ENCODE measurements around the gene NANOS3.
A peak's percentile ranks its signal among the peaks of the same experiment; 100 is the strongest.

Gene NANOS3

DNA sequence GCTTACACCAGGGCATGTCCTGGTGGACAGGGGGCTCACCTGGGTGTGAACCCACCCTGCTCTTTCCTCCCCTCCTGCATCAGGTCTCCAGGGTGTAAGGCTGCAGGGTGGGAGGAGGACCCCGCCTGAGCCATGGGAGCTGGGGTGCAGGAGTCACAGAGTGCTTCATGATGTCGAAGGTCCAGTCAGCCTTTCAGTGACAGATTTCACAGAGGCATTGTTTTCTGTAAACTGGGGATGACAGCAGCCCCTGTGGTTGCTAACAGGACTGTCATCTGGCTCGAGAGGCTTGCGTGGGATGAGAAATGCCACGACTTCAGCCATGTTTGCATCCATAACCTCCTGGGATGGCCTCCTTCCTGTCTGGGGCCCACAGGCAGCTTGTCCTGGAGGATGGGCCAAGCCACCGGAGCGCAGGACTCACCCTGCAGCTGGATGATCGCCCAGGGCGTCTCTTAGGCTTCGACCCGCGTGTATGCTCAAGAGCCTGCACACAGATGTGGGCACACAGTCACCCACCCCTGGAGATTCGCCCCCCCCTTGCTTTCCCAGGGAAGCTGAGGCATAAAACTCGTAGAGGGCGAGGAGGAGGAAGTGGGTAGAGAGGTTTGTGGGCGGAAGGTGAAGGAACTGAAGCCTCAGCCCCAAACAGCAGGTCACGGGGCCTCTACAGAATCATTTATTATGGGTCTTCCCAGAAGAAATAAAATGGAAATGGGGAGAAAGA lies 4.9 kb downstream of the NANOS3 start:
- Histone ChIP-seq H2BK12ac (ENCODE audit: low read length) (peak overlapping the region; percentile 63), H3K9me3 (replicated peaks in 1 of 2; ENCODE audit: control insufficient read depth in 2 of 2, insufficient read depth in 1 of 2, low read depth in 1 of 2, low read length in 2 of 2) (no peaks in the 10 kb centered on the region), H2BK120ac (ENCODE audit: low read depth, low read length) (no peak overlapping the region), H3K14ac (ENCODE audit: low read length) (no peak overlapping the region), H3K4me2 (ENCODE audit: insufficient read depth, low read length, poor library complexity, severe bottlenecking) (no peak overlapping the region), H4K91ac (ENCODE audit: low read depth, low read length, poor library complexity) (peak overlapping the region; percentile 92), H2BK5ac (ENCODE audit: low read length) (no peak overlapping the region), H3K4ac (ENCODE audit: low read length) (no peak overlapping the region), H2AK5ac (ENCODE audit: low read depth, low read length) (peak overlapping the region; percentile 10), H3K27me3 (ENCODE audit: control insufficient read depth in 3 of 3, insufficient read depth in 3 of 3, low read depth in 1 of 3, low read length in 3 of 3) (no peaks in the 10 kb centered on the region), H2BK15ac (ENCODE audit: low read length) (peak overlapping the region; percentile 68), H3K27ac (replicated peaks; ENCODE audit: low read length) (no peak overlapping the region), H3K36me3 (replicated peaks in 1 of 2; ENCODE audit: control insufficient read depth in 2 of 2, insufficient read depth in 2 of 2, low read length in 2 of 2) (no peaks in the 10 kb centered on the region), H3K4me1 (ENCODE audit: control insufficient read depth in 2 of 2, insufficient read depth in 1 of 2, low read depth in 1 of 2, low read length in 2 of 2) (peaks cover 17 to 23% of the 10 kb centered on the region in 2 donors), H4K8ac (ENCODE audit: low read depth, low read length) (no peak overlapping the region), H3K4me3 (ENCODE audit: low read length in 2 of 2) (no peak overlapping the region), H2AFZ (ENCODE audit: low read length) (peak overlapping the region; percentile 82), H3K9ac (ENCODE audit: low read depth, low read length, poor library complexity) (peak overlapping the region; percentile 78), H3K23ac (ENCODE audit: low read depth, low read length, poor library complexity) (no peak overlapping the region), H3K18ac (ENCODE audit: low read length) (peak overlapping the region; percentile 96), H3K79me1 (ENCODE audit: low read depth, low read length) (no peaks in the 10 kb centered on the region)
- no peak for DNase-seq (ENCODE audit: low spot score)
- no CpG with 5 or more reads among the region's 17 CpGs for WGBS, 2 donors (ENCODE audit: extremely low coverage in 2 of 2, insufficient read length in 2 of 2, insufficient replicate concordance in 1 of 2)

GRCh38 chr19:13882419-13882795 lies 5.5 kb downstream of the NANOS3 start:
- WGBS, 2 donors (ENCODE audit: extremely low coverage in 2 of 2, insufficient read length in 2 of 2, insufficient replicate concordance in 1 of 2) = no CpG with 5 or more reads among the region's 5 CpGs
- H3K4me1 ChIP-seq (ENCODE audit: control insufficient read depth in 2 of 2, insufficient read depth in 1 of 2, low read depth in 1 of 2, low read length in 2 of 2) = peaks cover 17 to 23% of the 10 kb centered on the region in 2 donors
- H2BK120ac ChIP-seq (ENCODE audit: low read depth, low read length) = no peak overlapping the region
- H2BK12ac ChIP-seq (ENCODE audit: low read length) = peak overlapping the region; percentile 80
- H3K23ac ChIP-seq (ENCODE audit: low read depth, low read length, poor library complexity) = no peak overlapping the region
- H3K27ac ChIP-seq (replicated peaks; ENCODE audit: low read length) = no peak overlapping the region
- peak overlapping the region; percentile 77 for H2BK15ac ChIP-seq (ENCODE audit: low read length)
- no peak overlapping the region for H4K91ac ChIP-seq (ENCODE audit: low read depth, low read length, poor library complexity)
- no peaks in the 10 kb centered on the region for H3K36me3 ChIP-seq (replicated peaks in 1 of 2; ENCODE audit: control insufficient read depth in 2 of 2, insufficient read depth in 2 of 2, low read length in 2 of 2)
- no peak overlapping the region for H3K4me2 ChIP-seq (ENCODE audit: insufficient read depth, low read length, poor library complexity, severe bottlenecking)
- H2AK5ac ChIP-seq (ENCODE audit: low read depth, low read length) = peak overlapping the region; percentile 10
- no peak overlapping the region for H3K18ac ChIP-seq (ENCODE audit: low read length)
- no peak overlapping the region for H3K14ac ChIP-seq (ENCODE audit: low read length)
- no peaks in the 10 kb centered on the region for H3K9me3 ChIP-seq (replicated peaks in 1 of 2; ENCODE audit: control insufficient read depth in 2 of 2, insufficient read depth in 1 of 2, low read depth in 1 of 2, low read length in 2 of 2)
- no peak overlapping the region for H3K4me3 ChIP-seq (ENCODE audit: low read length in 2 of 2)
- DNase-seq (ENCODE audit: low spot score) = no peak
- no peak overlapping the region for H3K9ac ChIP-seq (ENCODE audit: low read depth, low read length, poor library complexity)
- H3K4ac ChIP-seq (ENCODE audit: low read length) = no peak overlapping the region
- H2BK5ac ChIP-seq (ENCODE audit: low read length) = no peak overlapping the region
- no peak overlapping the region for H2AFZ ChIP-seq (ENCODE audit: low read length)
- H3K79me1 ChIP-seq (ENCODE audit: low read depth, low read length) = no peaks in the 10 kb centered on the region
- no peaks in the 10 kb centered on the region for H3K27me3 ChIP-seq (ENCODE audit: control insufficient read depth in 3 of 3, insufficient read depth in 3 of 3, low read depth in 1 of 3, low read length in 3 of 3)
- no peak overlapping the region for H4K8ac ChIP-seq (ENCODE audit: low read depth, low read length)

DNA sequence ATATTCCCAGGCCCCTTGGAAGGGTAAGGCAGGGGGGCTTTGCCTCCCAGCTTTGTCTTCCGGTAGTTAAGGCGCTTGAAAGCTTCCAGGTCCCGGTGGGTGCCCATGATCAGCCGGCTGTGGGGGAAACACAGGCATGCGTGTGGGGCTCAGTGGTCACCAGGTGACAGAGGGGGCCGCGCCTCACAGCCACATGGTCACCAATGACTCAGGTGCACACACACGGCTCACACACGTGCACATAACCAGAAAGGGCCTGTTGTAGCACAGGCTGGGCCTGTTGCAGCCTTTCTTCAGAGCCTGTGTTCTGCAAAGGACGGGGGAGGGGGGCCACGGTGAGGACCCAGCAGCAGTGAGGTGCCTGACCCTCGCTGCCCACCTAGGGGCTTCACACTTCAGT lies 5.9 kb downstream of the NANOS3 start:
- Histone ChIP-seq H2BK5ac (ENCODE audit: low read length) (no peak overlapping the region), H3K27me3 (ENCODE audit: control insufficient read depth in 3 of 3, insufficient read depth in 3 of 3, low read depth in 1 of 3, low read length in 3 of 3) (no peaks in the 10 kb centered on the region), H3K79me1 (ENCODE audit: low read depth, low read length) (no peaks in the 10 kb centered on the region), H3K4me3 (ENCODE audit: low read length in 2 of 2) (no peak overlapping the region), H3K23ac (ENCODE audit: low read depth, low read length, poor library complexity) (peak overlapping the region; percentile 66), H3K4me2 (ENCODE audit: insufficient read depth, low read length, poor library complexity, severe bottlenecking) (no peak overlapping the region), H3K36me3 (replicated peaks in 1 of 2; ENCODE audit: control insufficient read depth in 2 of 2, insufficient read depth in 2 of 2, low read length in 2 of 2) (no peaks in the 10 kb centered on the region), H2AFZ (ENCODE audit: low read length) (peak overlapping the region; percentile 24), H2BK12ac (ENCODE audit: low read length) (peak overlapping the region; percentile 80), H3K18ac (ENCODE audit: low read length) (peak overlapping the region; percentile 87), H2AK5ac (ENCODE audit: low read depth, low read length) (peak overlapping the region; percentile 10), H4K91ac (ENCODE audit: low read depth, low read length, poor library complexity) (no peak overlapping the region), H3K4ac (ENCODE audit: low read length) (peak overlapping the region; percentile 40), H4K8ac (ENCODE audit: low read depth, low read length) (peak overlapping the region; percentile 93), H2BK15ac (ENCODE audit: low read length) (peak overlapping the region; percentile 77), H3K4me1 (ENCODE audit: control insufficient read depth in 2 of 2, insufficient read depth in 1 of 2, low read depth in 1 of 2, low read length in 2 of 2) (peaks cover 17 to 23% of the 10 kb centered on the region in 2 donors), H3K27ac (replicated peaks; ENCODE audit: low read length) (no peak overlapping the region), H3K9me3 (replicated peaks in 1 of 2; ENCODE audit: control insufficient read depth in 2 of 2, insufficient read depth in 1 of 2, low read depth in 1 of 2, low read length in 2 of 2) (no peaks in the 10 kb centered on the region), H2BK120ac (ENCODE audit: low read depth, low read length) (no peak overlapping the region), H3K9ac (ENCODE audit: low read depth, low read length, poor library complexity) (no peak overlapping the region), H3K14ac (ENCODE audit: low read length) (no peak overlapping the region)
- DNase-seq (ENCODE audit: low spot score) = no peak
- no CpG with 5 or more reads among the region's 12 CpGs for WGBS, 2 donors (ENCODE audit: extremely low coverage in 2 of 2, insufficient read length in 2 of 2, insufficient replicate concordance in 1 of 2)

DNA sequence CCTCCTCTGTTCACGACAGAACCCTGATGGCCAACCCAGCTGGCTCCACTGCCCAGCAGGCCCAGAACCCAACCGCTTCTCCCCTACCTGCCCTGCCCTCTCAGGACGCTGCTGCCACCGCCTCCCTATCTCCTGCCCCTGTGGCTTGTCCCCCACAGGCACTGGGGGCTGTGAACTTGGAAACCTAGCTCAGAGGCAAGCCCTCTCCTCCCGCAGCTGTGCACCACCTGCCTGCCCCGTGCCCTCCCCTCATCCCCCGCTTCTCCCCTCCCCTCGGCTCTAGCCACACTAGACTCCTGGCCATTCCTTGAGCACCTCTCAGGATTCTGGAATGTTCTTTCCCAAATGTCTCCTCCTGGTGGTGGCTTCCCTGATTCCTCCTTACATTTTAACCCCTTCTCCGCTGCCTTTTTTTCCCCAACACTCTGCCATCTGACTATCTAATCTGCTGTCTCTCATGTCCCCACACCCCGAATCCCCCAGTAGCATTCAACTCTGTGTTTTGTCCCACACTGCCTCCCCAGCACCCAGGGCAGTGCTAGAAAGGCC lies 6.7 kb downstream of the NANOS3 start:
- H4K91ac ChIP-seq (ENCODE audit: low read depth, low read length, poor library complexity) = no peak overlapping the region
- no peak overlapping the region for H3K23ac ChIP-seq (ENCODE audit: low read depth, low read length, poor library complexity)
- no peak for DNase-seq (ENCODE audit: low spot score)
- H3K4me2 ChIP-seq (ENCODE audit: insufficient read depth, low read length, poor library complexity, severe bottlenecking) = no peak overlapping the region
- H4K8ac ChIP-seq (ENCODE audit: low read depth, low read length) = no peak overlapping the region
- H3K27me3 ChIP-seq (ENCODE audit: control insufficient read depth in 3 of 3, insufficient read depth in 3 of 3, low read depth in 1 of 3, low read length in 3 of 3) = no peaks in the 10 kb centered on the region
- H3K9ac ChIP-seq (ENCODE audit: low read depth, low read length, poor library complexity) = no peak overlapping the region
- no peaks in the 10 kb centered on the region for H3K79me1 ChIP-seq (ENCODE audit: low read depth, low read length)
- H3K4me3 ChIP-seq (ENCODE audit: low read length in 2 of 2) = no peak overlapping the region
- no peaks in the 10 kb centered on the region for H3K36me3 ChIP-seq (replicated peaks in 1 of 2; ENCODE audit: control insufficient read depth in 2 of 2, insufficient read depth in 2 of 2, low read length in 2 of 2)
- H3K9me3 ChIP-seq (replicated peaks in 1 of 2; ENCODE audit: control insufficient read depth in 2 of 2, insufficient read depth in 1 of 2, low read depth in 1 of 2, low read length in 2 of 2) = no peaks in the 10 kb centered on the region
- peaks cover 17 to 23% of the 10 kb centered on the region in 2 donors for H3K4me1 ChIP-seq (ENCODE audit: control insufficient read depth in 2 of 2, insufficient read depth in 1 of 2, low read depth in 1 of 2, low read length in 2 of 2)
- H2BK120ac ChIP-seq (ENCODE audit: low read depth, low read length) = no peak overlapping the region
- H2AFZ ChIP-seq (ENCODE audit: low read length) = peak overlapping the region; percentile 24
- peak overlapping the region; percentile 77 for H2BK15ac ChIP-seq (ENCODE audit: low read length)
- no peak overlapping the region for H3K14ac ChIP-seq (ENCODE audit: low read length)
- no peak overlapping the region for H2BK5ac ChIP-seq (ENCODE audit: low read length)
- peak overlapping the region; percentile 87 for H3K18ac ChIP-seq (ENCODE audit: low read length)
- peak overlapping the region; percentile 80 for H2BK12ac ChIP-seq (ENCODE audit: low read length)
- WGBS, 2 donors (ENCODE audit: extremely low coverage in 2 of 2, insufficient read length in 2 of 2, insufficient replicate concordance in 1 of 2) = no CpG with 5 or more reads among the region's 10 CpGs
- no peak overlapping the region for H3K27ac ChIP-seq (replicated peaks; ENCODE audit: low read length)
- no peak overlapping the region for H3K4ac ChIP-seq (ENCODE audit: low read length)
- H2AK5ac ChIP-seq (ENCODE audit: low read depth, low read length) = peak overlapping the region; percentile 10

Measured in neuronal stem cell (in vitro differentiated cells).